HEK293T (cell line): Measurements from ENCODE around the gene HSDL1.

Experiments used
- ARNT ChIP-seq: fragments of 450-650 bp; IDR thresholded peaks from 2 replicates; pipeline ENCODE4 v1.6.1; 2017; ENCODE audit warnings: mild to moderate bottlenecking
- BHLHE40 ChIP-seq: fragments of 450-650 bp; IDR thresholded peaks from 2 replicates; pipeline ENCODE4 v1.6.1; 2016; ENCODE audit warnings: mild to moderate bottlenecking, moderate library complexity, borderline replicate concordance
- CTBP1 ChIP-seq: fragments of 450-650 bp; IDR thresholded peaks from 2 replicates; pipeline ENCODE4 v1.6.1; 2016; ENCODE audit warnings: borderline replicate concordance
- FOXA1 ChIP-seq: fragments of 450-650 bp; IDR thresholded peaks from 2 replicates; pipeline ENCODE4 v1.6.1; 2016; ENCODE audit warnings: mild to moderate bottlenecking
- FOXK2 ChIP-seq: fragments of 450-650 bp; IDR thresholded peaks from 2 replicates; pipeline ENCODE4 v1.6.1; 2016; ENCODE audit warnings: mild to moderate bottlenecking
- FOXM1 ChIP-seq: fragments of 450-650 bp; IDR thresholded peaks from 2 replicates; pipeline ENCODE4 v1.6.1; 2017; ENCODE audit warnings: mild to moderate bottlenecking, borderline replicate concordance
- L3MBTL2 ChIP-seq: fragments of 450-650 bp; conservative IDR thresholded peaks from 2 replicates; pipeline ENCODE4 v1.6.1; 2016; ENCODE audit warnings: mild to moderate bottlenecking
- NFRKB ChIP-seq: fragments of 450-650 bp; IDR thresholded peaks from 2 replicates; pipeline ENCODE4 v1.6.1; 2016; ENCODE audit warnings: mild to moderate bottlenecking, moderate library complexity
- PKNOX1 ChIP-seq: fragments of 450-650 bp; IDR thresholded peaks from 2 replicates; pipeline ENCODE4 v1.6.1; 2016
- SP1 ChIP-seq: fragments of 450-650 bp; IDR thresholded peaks from 2 replicates; pipeline ENCODE4 v1.6.1; 2017
- TARDBP ChIP-seq: fragments of 450-650 bp; IDR thresholded peaks from 2 replicates; pipeline ENCODE4 v1.6.1; 2016
- ZNF384 ChIP-seq: fragments of 450-650 bp; IDR thresholded peaks from 2 replicates; pipeline ENCODE4 v1.6.1; 2016

DNA sequence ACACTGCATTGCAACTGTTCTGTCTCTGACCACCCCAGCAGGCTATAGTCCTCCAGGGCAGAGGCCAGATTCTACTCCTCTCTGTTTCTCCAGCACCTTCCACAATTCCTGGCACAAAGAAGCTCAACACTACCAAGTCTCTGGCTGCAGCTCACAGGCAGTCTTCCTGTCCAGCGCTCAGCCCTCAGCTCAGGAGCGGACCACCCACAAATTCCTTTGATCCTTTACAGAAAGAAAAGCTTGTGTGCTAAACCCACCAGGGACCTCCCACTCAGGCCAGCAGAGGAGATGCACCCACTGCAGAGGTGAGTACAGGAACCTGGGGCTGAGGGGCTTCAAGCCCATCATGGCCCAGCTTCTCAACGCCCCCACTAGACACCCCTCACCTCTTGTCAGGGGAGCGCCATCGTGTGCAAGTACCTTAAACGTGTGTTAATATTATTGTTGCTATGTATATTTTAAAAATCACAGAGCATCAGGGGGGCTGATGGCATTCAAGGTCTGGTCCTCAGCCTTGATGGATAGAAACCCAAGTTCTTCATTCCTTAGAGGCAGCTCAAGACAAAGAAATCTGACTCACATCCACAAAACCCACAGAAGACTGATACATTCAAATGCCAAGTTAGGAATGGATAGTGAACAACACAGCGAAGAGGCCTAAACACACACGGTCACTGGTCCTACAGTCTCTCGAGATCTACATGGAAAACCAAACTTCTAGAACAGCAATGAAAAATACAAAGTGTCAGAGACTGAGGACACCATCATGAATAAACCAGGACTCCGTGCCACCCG is 8.4 kb downstream of the HSDL1 start:
- no peak for TF ChIP-seq FOXK2
- TF ChIP-seq FOXA1, result no peak
- TF ChIP-seq FOXM1, result no peak
- TF ChIP-seq PKNOX1, result no peak
- no peak for TF ChIP-seq NFRKB
- TF ChIP-seq ARNT, result no peak
- no peak for TF ChIP-seq BHLHE40
- TF ChIP-seq ZNF384, result no peak
- TF ChIP-seq CTBP1, result no peak
- TF ChIP-seq TARDBP, result no peak
- no peak for TF ChIP-seq L3MBTL2
- no peak for TF ChIP-seq SP1
